H9 (cell line): ENCODE data around the gene RASSF7. TPM values are rescaled to one million over a fixed set of nuclear protein-coding genes. Genes with fewer than 3 reads are reported as not detected.

Experiments used
- DNase-seq: peaks from one replicate; pipeline ENCODE4 v3.0.0-alpha.2; 2017
- H2AFZ ChIP-seq: one replicate; pipeline ENCODE4 v1.6.1; 2013; ENCODE audit warnings: mild to moderate bottlenecking, low read length, control low read depth, moderate library complexity
- H2AK5ac ChIP-seq: 2 replicates; pipeline ENCODE4 v1.6.1; 2013; ENCODE audit warnings: low read length, control low read depth, mixed read lengths; ENCODE audit not compliant: insufficient read length
- H2BK120ac ChIP-seq: one replicate; pipeline ENCODE4 v1.6.1; 2013; ENCODE audit warnings: low read depth, mild to moderate bottlenecking, low read length, control low read depth, inconsistent platforms; ENCODE audit not compliant: poor library complexity, severe bottlenecking
- H2BK12ac ChIP-seq: 2 replicates; pipeline ENCODE4 v1.6.1; 2013; ENCODE audit warnings: low read length, control low read depth, mixed read lengths, low read depth; ENCODE audit not compliant: insufficient read length
- H2BK15ac ChIP-seq: 2 replicates; pipeline ENCODE4 v1.6.1; 2013; ENCODE audit warnings: low read depth, low read length, control low read depth
- H2BK20ac ChIP-seq: one replicate; pipeline ENCODE4 v1.6.1; 2013; ENCODE audit warnings: low read depth, mild to moderate bottlenecking, low read length, control low read depth, inconsistent platforms; ENCODE audit not compliant: poor library complexity, severe bottlenecking
- H2BK5ac ChIP-seq: 2 replicates; pipeline ENCODE4 v1.6.1; 2013; ENCODE audit warnings: low read length, control low read depth, mixed read lengths; ENCODE audit not compliant: insufficient read length
- H3K14ac ChIP-seq: 2 replicates; pipeline ENCODE4 v1.6.1; 2013; ENCODE audit warnings: low read length, control low read depth; ENCODE audit not compliant: insufficient read depth
- H3K18ac ChIP-seq: 2 replicates; pipeline ENCODE4 v1.6.1; 2013; ENCODE audit warnings: low read depth, mild to moderate bottlenecking, mixed read lengths, low read length, control low read depth; ENCODE audit not compliant: insufficient read length
- H3K23ac ChIP-seq: 2 replicates; pipeline ENCODE4 v1.6.1; 2013; ENCODE audit warnings: low read length, control low read depth, mixed read lengths, low read depth; ENCODE audit not compliant: insufficient read length
- H3K23me2 ChIP-seq: 2 replicates; pipeline ENCODE4 v1.6.1; 2013; ENCODE audit warnings: low read depth, mild to moderate bottlenecking, mixed read lengths, low read length, control low read depth; ENCODE audit not compliant: insufficient read length, poor library complexity, severe bottlenecking
- H3K27ac ChIP-seq: 2 replicates; pipeline ENCODE4 v1.5.1; 2013; ENCODE audit warnings: low read length, control low read depth, mixed read lengths, low read depth; ENCODE audit not compliant: insufficient read length
- H3K27me3 ChIP-seq: 2 replicates; pipeline ENCODE4 v1.6.1; 2013; ENCODE audit warnings: low read length, control low read depth, inconsistent platforms; ENCODE audit not compliant: insufficient read depth
- H3K4ac ChIP-seq: 2 replicates; pipeline ENCODE4 v1.6.1; 2013; ENCODE audit warnings: low read depth, mild to moderate bottlenecking, control low read depth, inconsistent platforms, low read length, moderate library complexity
- H3K4me1 ChIP-seq: 2 replicates; pipeline ENCODE4 v1.6.1; 2013; ENCODE audit warnings: low read length, control low read depth, inconsistent platforms; ENCODE audit not compliant: insufficient read depth
- H3K4me2 ChIP-seq: 2 replicates; pipeline ENCODE4 v1.6.1; 2013; ENCODE audit warnings: low read length, control low read depth, mixed read lengths; ENCODE audit not compliant: insufficient read length, insufficient read depth
- H3K56ac ChIP-seq: 2 replicates; pipeline ENCODE4 v1.6.1; 2013; ENCODE audit warnings: low read depth, mild to moderate bottlenecking, mixed read lengths, low read length, control low read depth; ENCODE audit not compliant: insufficient read length
- H3K79me1 ChIP-seq: 2 replicates; pipeline ENCODE4 v1.6.1; 2013; ENCODE audit warnings: low read depth, mild to moderate bottlenecking, moderate library complexity, low read length, control low read depth, inconsistent platforms; ENCODE audit not compliant: insufficient read depth, poor library complexity, severe bottlenecking
- H3K79me2 ChIP-seq: 2 replicates; pipeline ENCODE4 v1.6.1; 2013; ENCODE audit warnings: low read length, control low read depth, inconsistent platforms; ENCODE audit not compliant: insufficient read depth
- H3K9ac ChIP-seq: 2 replicates; pipeline ENCODE4 v1.6.1; 2013; ENCODE audit warnings: low read length, control low read depth, mixed read lengths; ENCODE audit not compliant: insufficient read length; ENCODE audit errors: extremely low read depth
- H3K9me3 ChIP-seq: one replicate; pipeline ENCODE4 v1.6.1; 2013; ENCODE audit warnings: low read depth, low read length, inconsistent platforms; ENCODE audit not compliant: control insufficient read depth
- H3T11ph ChIP-seq: one replicate; pipeline ENCODE4 v1.6.1; 2013; ENCODE audit warnings: mild to moderate bottlenecking, low read length, control low read depth, inconsistent platforms
- H4K20me1 ChIP-seq: one replicate; pipeline ENCODE4 v1.6.1; 2013; ENCODE audit not compliant: control insufficient read depth, insufficient read length, insufficient read depth
- H4K5ac ChIP-seq: 2 replicates; pipeline ENCODE4 v1.6.1; 2013; ENCODE audit warnings: low read depth, mild to moderate bottlenecking, mixed read lengths, low read length, control low read depth; ENCODE audit not compliant: insufficient read length
- H4K8ac ChIP-seq: replicated peaks from 2 replicates; pipeline ENCODE4 v1.6.1; 2013; ENCODE audit warnings: low read length, control low read depth, mixed read lengths, low read depth; ENCODE audit not compliant: insufficient read length
- H4K91ac ChIP-seq: 2 replicates; pipeline ENCODE4 v1.6.1; 2013; ENCODE audit warnings: low read depth, mild to moderate bottlenecking, moderate library complexity, mixed read lengths, low read length, control low read depth; ENCODE audit not compliant: insufficient read length
- H3K27ac Mint-ChIP-seq, 3 experiments: 2 replicates in 2 of 3; 3 replicates in 1 of 3; pipeline ENCODE4 v1.8.0; 2020 to 2021; ENCODE audit warnings: mixed read lengths in 3 of 3, mild to moderate bottlenecking in 1 of 3, moderate library complexity in 1 of 3
- H3K27me3 Mint-ChIP-seq: 2 replicates; pipeline ENCODE4 v1.8.0; 2021; ENCODE audit warnings: low read depth, mild to moderate bottlenecking, moderate library complexity, mixed read lengths
- H3K36me3 Mint-ChIP-seq, 3 experiments: 2 replicates in 2 of 3; 3 replicates in 1 of 3; pipeline ENCODE4 v1.8.0; 2020 to 2021; ENCODE audit warnings: low read depth in 3 of 3, mixed read lengths in 3 of 3; ENCODE audit not compliant: insufficient read depth in 1 of 3
- H3K4me1 Mint-ChIP-seq, 2 experiments: 2 replicates each; pipeline ENCODE4 v1.8.0; 2020; ENCODE audit warnings: mixed read lengths in 2 of 2
- H3K4me3 Mint-ChIP-seq, 2 experiments: 2 replicates in 1 of 2; 3 replicates in 1 of 2; pipeline ENCODE4 v1.8.0; 2020 to 2021; ENCODE audit warnings: mild to moderate bottlenecking in 2 of 2, mixed read lengths in 2 of 2, moderate library complexity in 1 of 2
- H3K9me3 Mint-ChIP-seq, 2 experiments: 2 replicates in 1 of 2; 3 replicates in 1 of 2; pipeline ENCODE4 v1.8.0; 2020; ENCODE audit warnings: mild to moderate bottlenecking in 2 of 2, mixed read lengths in 2 of 2, moderate library complexity in 1 of 2
- WGBS: extraction: QIAGEN DNeasy Blood & Tissue Kit; methylation state at CpG from one replicate; pipeline ENCODE4 v1.1.7; 2013; ENCODE audit warnings: missing lambda C conversion rate, low lambda C conversion rate, mixed read lengths; ENCODE audit not compliant: insufficient read length; ENCODE audit errors: extremely low coverage; 5-methylcytosine and 5-hydroxymethylcytosine counted together
- total RNA-seq: library from RNA; stranded (reverse); gene quantifications from 2 replicates; pipeline ENCODE4 v1.2.1, GENCODE V29; 2021
- TF ChIP-seq, protein P1 (sequence below): fragments of 200-600 bp; sonication (generic); conservative IDR thresholded peaks from 3 replicates; pipeline ENCODE4 v1.8.0; 2021; ENCODE audit warnings: antibody characterized with exemption, mild to moderate bottlenecking

Gene RASSF7
- total RNA-seq, 1 experiment from 2014 or later = 26.3 TPM

DNA sequence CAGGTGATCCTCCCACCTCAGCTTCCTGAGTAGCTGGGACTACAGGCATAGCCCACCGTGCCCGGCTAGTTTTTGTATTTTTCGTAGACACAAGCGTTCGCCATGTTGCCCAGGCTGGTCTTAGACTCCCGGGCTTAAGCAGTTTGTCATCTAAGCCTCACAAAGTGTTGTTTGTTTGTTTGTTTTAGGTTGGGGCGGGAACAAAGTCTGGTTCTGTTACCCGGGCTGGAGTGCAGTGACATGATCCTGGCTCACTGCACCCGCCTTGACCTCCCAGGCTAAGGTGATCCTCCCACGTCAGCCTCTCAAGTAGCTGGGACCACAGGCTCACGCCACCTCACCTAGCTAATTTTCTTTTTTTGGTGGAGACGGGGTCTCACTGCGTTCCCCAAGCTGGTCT, 42.4 kb downstream of the RASSF7 start:
- H3K27me3 ChIP-seq = no peaks in the 10 kb centered on the region

More for the DNA sequence above, 42.4 kb downstream of the RASSF7 start:
- no CpG with 5 or more reads among the region's 13 CpGs for WGBS
- H2BK20ac ChIP-seq = no peak overlapping the region
- no peak for DNase-seq
- no peak overlapping the region for H4K8ac ChIP-seq
- H3K9me3 ChIP-seq = no peaks in the 10 kb centered on the region
- H3K23me2 ChIP-seq = no peaks in the 10 kb centered on the region
- no peak overlapping the region for H2AK5ac ChIP-seq
- no peak overlapping the region for H3K9ac ChIP-seq
- no peak overlapping the region for H2BK5ac ChIP-seq
- H3K56ac ChIP-seq = no peak overlapping the region
- H2BK12ac ChIP-seq = no peak overlapping the region
- no peaks in the 10 kb centered on the region for H3K9me3 Mint-ChIP-seq
- no peaks in the 10 kb centered on the region for H3K27me3 Mint-ChIP-seq
- H3K36me3 Mint-ChIP-seq = peaks cover 38 to 76% (median 74%) of the 10 kb centered on the region in 3 experiments; a peak in 6 of 7 replicates
- H3K18ac ChIP-seq = no peak overlapping the region
- H3K4ac ChIP-seq = no peak overlapping the region
- no peak overlapping the region for H3K27ac Mint-ChIP-seq
- no peaks in the 10 kb centered on the region for H3K4me1 ChIP-seq
- no peak overlapping the region for H4K5ac ChIP-seq
- no peak overlapping the region for H3K4me3 Mint-ChIP-seq
- no peaks in the 10 kb centered on the region for H3K79me2 ChIP-seq
- H2AFZ ChIP-seq = no peak overlapping the region
- no peak overlapping the region for H3K23ac ChIP-seq
- H4K20me1 ChIP-seq = peaks cover 3% of the 10 kb centered on the region
- no peaks in the 10 kb centered on the region for H3K79me1 ChIP-seq
- no peak overlapping the region for H2BK120ac ChIP-seq
- no peak overlapping the region for H3K27ac ChIP-seq
- no peak overlapping the region for H3K4me2 ChIP-seq
- no peak overlapping the region for H4K91ac ChIP-seq
- TF ChIP-seq, protein P1, sequence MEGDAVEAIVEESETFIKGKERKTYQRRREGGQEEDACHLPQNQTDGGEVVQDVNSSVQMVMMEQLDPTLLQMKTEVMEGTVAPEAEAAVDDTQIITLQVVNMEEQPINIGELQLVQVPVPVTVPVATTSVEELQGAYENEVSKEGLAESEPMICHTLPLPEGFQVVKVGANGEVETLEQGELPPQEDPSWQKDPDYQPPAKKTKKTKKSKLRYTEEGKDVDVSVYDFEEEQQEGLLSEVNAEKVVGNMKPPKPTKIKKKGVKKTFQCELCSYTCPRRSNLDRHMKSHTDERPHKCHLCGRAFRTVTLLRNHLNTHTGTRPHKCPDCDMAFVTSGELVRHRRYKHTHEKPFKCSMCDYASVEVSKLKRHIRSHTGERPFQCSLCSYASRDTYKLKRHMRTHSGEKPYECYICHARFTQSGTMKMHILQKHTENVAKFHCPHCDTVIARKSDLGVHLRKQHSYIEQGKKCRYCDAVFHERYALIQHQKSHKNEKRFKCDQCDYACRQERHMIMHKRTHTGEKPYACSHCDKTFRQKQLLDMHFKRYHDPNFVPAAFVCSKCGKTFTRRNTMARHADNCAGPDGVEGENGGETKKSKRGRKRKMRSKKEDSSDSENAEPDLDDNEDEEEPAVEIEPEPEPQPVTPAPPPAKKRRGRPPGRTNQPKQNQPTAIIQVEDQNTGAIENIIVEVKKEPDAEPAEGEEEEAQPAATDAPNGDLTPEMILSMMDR = no peak
- H3K4me1 Mint-ChIP-seq = no peaks in the 10 kb centered on the region
- no peak overlapping the region for H3K14ac ChIP-seq
- H2BK15ac ChIP-seq = no peak overlapping the region
- no peak overlapping the region for H3T11ph ChIP-seq
